AG04450 (cell line): ENCODE measurements around the gene IRS1. TPM values are rescaled to one million over a fixed set of nuclear protein-coding genes. Genes with fewer than 3 reads are reported as not detected.
A peak's percentile ranks its signal among the peaks of the same experiment; 100 is the strongest.

Experiments
- CTCF ChIA-PET: fragments of 300-600, 350-600 bp; formaldehyde crosslinking; extraction: SDS; loops from one replicate; lab custom pipeline; 2022; ENCODE audit warnings: antibody characterized with exemption, inconsistent platforms; lab: Charles Lee
- POLR2A ChIA-PET: fragments of 350-600 bp; formaldehyde crosslinking; extraction: SDS; loops from one replicate; lab custom pipeline; 2021; ENCODE audit warnings: antibody characterized with exemption, inconsistent platforms; lab: Yijun Ruan, JAX
- DNase-seq: peaks from one replicate; pipeline ENCODE4 v3.0.0-alpha.2; 2011; ENCODE audit warnings: low read depth, low spot score
- H3K27ac ChIP-seq: one replicate; pipeline ENCODE4 v1.5.1; 2012; ENCODE audit warnings: low read depth, low read length, control low read depth
- H3K27me3 ChIP-seq: one replicate; pipeline ENCODE4 v1.6.0; 2012; ENCODE audit warnings: low read length; ENCODE audit not compliant: control insufficient read depth, insufficient read depth
- H3K4me3 ChIP-seq: 2 replicates; pipeline ENCODE4 v1.5.1; 2011; ENCODE audit warnings: mild to moderate bottlenecking, low read depth, low read length, control low read depth
- H3K9me3 ChIP-seq: 2 replicates; pipeline ENCODE4 v1.5.1; 2012; ENCODE audit warnings: low read length; ENCODE audit not compliant: control insufficient read depth, insufficient read depth
- CTCF ChIP-seq: IDR thresholded peaks from 2 replicates; pipeline ENCODE4 v1.5.1; 2011; ENCODE audit warnings: low read depth, low read length, control low read depth, inconsistent platforms
- polyA plus RNA-seq: library from polyadenylated mRNA; depleted of rRNA; stranded (reverse); fragments of >200 nt; gene quantifications from 2 replicates; pipeline ENCODE4 v1.2.3, GENCODE V29; 2011

Gene IRS1
- polyA plus RNA-seq, 1 experiment, result 32.9 TPM

DNA sequence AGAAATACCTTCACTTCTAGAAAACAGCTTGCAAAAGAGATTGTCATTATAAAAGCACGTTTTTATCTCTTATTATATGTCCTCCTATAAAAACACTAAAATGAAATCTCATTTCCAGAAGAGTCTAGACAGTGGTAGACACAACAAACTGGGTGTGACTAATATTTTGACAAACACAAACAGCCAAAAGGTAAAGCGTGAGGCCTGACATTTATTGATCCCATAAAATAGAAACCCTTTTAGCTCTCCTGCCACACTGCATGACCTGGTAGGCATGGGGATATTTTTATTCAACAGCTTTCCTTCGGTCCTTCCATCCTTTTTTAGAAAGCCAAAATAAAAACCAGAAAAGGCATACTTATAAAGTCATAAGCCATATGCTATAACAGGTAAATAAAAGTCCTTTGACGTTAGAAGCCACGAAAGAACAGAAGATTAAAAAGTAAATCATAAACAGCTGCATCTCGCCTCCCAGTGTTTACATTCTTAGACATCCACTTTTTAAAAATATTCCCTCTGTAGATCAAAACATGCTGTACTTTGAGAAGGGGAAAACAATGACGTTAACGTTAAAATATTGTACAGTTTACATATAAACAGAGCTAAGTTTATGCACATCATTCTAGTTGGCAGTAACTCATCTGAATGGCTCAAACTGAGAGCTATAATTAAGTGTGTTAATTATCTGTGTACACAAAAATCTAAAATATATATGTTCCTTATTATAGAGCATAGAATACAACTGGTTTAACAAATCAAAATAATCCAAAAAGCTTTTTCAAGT, 44.6 kb downstream of the IRS1 start:
- ChIA-PET CTCF (interaction anchor here (0.6 to 0.8 kb wide), 3 partner anchors 44 to 565 kb away, joined by 3 read pairs; no protein-coding TSS in a partner anchor), POLR2A (interaction anchor here (0.6 to 1.7 kb wide), 15 partner anchors 18 to 639 kb away, joined by 3 to 9 read pairs (median 4); partner anchors contain the start of gene IRS1)

DNA sequence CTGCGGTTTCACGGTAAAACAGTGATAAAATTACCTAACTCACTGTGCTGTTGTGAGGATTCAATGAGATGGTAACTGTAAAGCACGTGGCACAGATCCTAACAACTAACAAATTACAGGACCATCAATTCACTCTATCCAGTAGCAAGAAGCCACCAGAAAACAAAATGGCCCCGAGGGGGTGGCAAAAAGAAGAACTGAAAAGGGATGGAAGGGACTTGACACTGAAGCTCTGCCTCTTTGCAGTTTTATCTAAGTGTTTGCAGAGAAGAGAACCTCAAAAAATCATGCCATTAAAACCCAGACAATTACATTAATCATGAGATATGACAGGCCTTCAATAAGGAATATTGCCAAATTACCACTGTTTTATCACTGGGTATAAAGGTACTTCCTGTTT, 46.7 kb downstream of the IRS1 start:
- ChIA-PET CTCF (no interaction called here), POLR2A (no interaction called here)
- no peak for TF ChIP-seq CTCF
- Histone ChIP-seq H3K4me3 (no peak overlapping the region), H3K27me3 (no peaks in the 10 kb centered on the region), H3K27ac (no peak overlapping the region), H3K9me3 (no peaks in the 10 kb centered on the region)
- no peak for DNase-seq

More for the DNA sequence above, 44.6 kb downstream of the IRS1 start:
- Histone ChIP-seq H3K27ac (peak overlapping the region; percentile 95), H3K27me3 (no peaks in the 10 kb centered on the region), H3K9me3 (no peaks in the 10 kb centered on the region), H3K4me3 (peak overlapping the region; percentile 23; the same call in 1 of the 2 replicates)
- no peak for TF ChIP-seq CTCF
- peak; percentile 78 for DNase-seq

GRCh38 chr2:226747288-226747687, 52.3 kb downstream of the IRS1 start:
- Histone ChIP-seq H3K9me3 (no peaks in the 10 kb centered on the region), H3K27me3 (no peaks in the 10 kb centered on the region), H3K4me3 (no peak overlapping the region), H3K27ac (no peak overlapping the region)
- CTCF ChIA-PET, result no interaction called here
- no peak for DNase-seq
- no peak for TF ChIP-seq CTCF
- POLR2A ChIA-PET, result no interaction called here

DNA sequence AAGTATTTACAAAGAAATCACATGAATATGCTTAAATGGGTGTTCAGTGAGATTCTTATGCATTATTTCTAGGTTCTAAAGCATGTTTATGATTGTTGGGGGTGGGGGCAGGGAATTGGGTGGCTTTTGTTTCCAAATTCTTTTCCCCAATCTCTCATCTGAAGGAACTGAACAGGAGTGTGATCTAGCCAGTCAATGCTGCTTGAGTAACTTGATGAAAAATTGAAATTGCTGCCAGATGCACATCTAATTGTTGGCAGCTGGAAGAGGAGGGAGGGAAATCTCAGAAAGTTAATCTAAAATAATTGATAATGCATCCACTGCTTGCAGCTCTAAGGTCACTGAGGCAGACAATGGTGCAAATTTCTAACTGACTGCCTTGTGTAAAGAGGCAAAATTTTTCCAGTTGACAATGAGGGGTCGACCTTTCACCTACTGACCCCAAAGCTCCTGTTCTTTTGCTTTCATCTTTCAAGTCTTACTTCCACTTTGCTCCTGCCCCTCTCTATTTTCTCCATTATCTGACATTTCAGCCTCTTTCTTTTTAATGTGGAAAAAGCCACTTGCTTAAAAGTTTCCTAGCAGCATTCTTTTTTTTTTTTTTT, 53.3 kb downstream of the IRS1 start:
- TF ChIP-seq CTCF, result no peak
- H3K27ac ChIP-seq, result no peak overlapping the region
- ChIA-PET POLR2A (no interaction called here), CTCF (interaction anchor here (0.7 kb wide), 1 partner anchor 66 kb away, joined by 9 read pairs; no protein-coding TSS in a partner anchor)
- no peak for DNase-seq
- no peak overlapping the region for H3K4me3 ChIP-seq
- no peaks in the 10 kb centered on the region for H3K27me3 ChIP-seq
- H3K9me3 ChIP-seq, result no peaks in the 10 kb centered on the region

- POLR2A ChIA-PET, result no interaction called here
- no peak overlapping the region for H3K4me3 ChIP-seq
- H3K27me3 ChIP-seq, result no peaks in the 10 kb centered on the region
- no peaks in the 10 kb centered on the region for H3K9me3 ChIP-seq
- H3K27ac ChIP-seq, result no peak overlapping the region
- CTCF ChIA-PET, result no interaction called here
- no peak for TF ChIP-seq CTCF
- DNase-seq, result no peak
Measured at GRCh38 chr2:226743915-226744314, 55.7 kb downstream of the IRS1 start.
